ENCODE measurements around the gene SLC13A3. TPM values are rescaled to one million over a fixed set of nuclear protein-coding genes. Genes with fewer than 3 reads are reported as not detected.

SLC13A3 gene
- total and polyA plus RNA-seq, 2 donors (not counting 3 experiments of a cell fraction or from before 2014, with no cell fraction given), result 0.11 to 0.40 TPM

- H3K4me3 ChIP-seq (replicated peaks in 1 of 3; ENCODE audit: insufficient read depth in 1 of 3, low read depth in 1 of 3, low read length in 3 of 3), result no peak overlapping the region
- H3K27ac ChIP-seq (ENCODE audit: insufficient read depth, low read depth, low read length), result no peak overlapping the region
- DNase-seq (ENCODE audit: low read depth, low spot score) (peak; percentile 2), FAIRE-seq (no peak)
- no peaks in the 10 kb centered on the region for H3K9me3 ChIP-seq (replicated peaks; ENCODE audit: control insufficient read depth, insufficient read depth, low read length)
- H2AFZ ChIP-seq (ENCODE audit: low read depth, low read length), result no peak overlapping the region
- H3K36me3 ChIP-seq (ENCODE audit: control insufficient read depth in 2 of 2, extremely low read depth in 1 of 2, insufficient read depth in 2 of 2, low read length in 2 of 2), result no peaks in the 10 kb centered on the region
- no peak overlapping the region for H3K9ac ChIP-seq (replicated peaks; ENCODE audit: extremely low read depth, insufficient read depth, low read length)
- dilution Hi-C loops (cut with MboI; ENCODE audit: extremely low pct_ligation_motif_present, low sequenced_read_pairs) (no loop called here), intact Hi-C loops (cut with micrococcal nuclease) (no loop called here)
- H3K27me3 ChIP-seq (ENCODE audit: control insufficient read depth in 2 of 2, insufficient read depth in 2 of 2, low read length in 2 of 2), result no peaks in the 10 kb centered on the region
- H3K4me1 ChIP-seq (ENCODE audit: control insufficient read depth, extremely low read depth, insufficient read depth, low read length), result peaks cover 3% of the 10 kb centered on the region
- no peak overlapping the region for H3K4me2 ChIP-seq (ENCODE audit: insufficient read depth, low read length)
- TF ChIP-seq GATA2 (IDR thresholded peaks at IDR 0.05; ENCODE audit: insufficient read depth, insufficient read length, low read depth, low read length) (no peak), EZH2 (IDR thresholded peaks at IDR 0.05; ENCODE audit: borderline replicate concordance, low read depth, low read length, severe bottlenecking) (no peak), POLR2A (IDR thresholded peaks at IDR 0.05; ENCODE audit: low read depth, low read length) (no peak), POLR2AphosphoS5 (IDR thresholded peaks at IDR 0.05; ENCODE audit: insufficient read depth, low read depth, low read length) (no peak), MAX (IDR thresholded peaks at IDR 0.05; ENCODE audit: insufficient read depth, insufficient read length) (no peak), MYC (IDR thresholded peaks at IDR 0.05; ENCODE audit: low read depth, low read length) (no peak)
- no peaks in the 10 kb centered on the region for H3K79me2 ChIP-seq (ENCODE audit: control insufficient read depth, insufficient read depth, low read length)
- H3K9me1 ChIP-seq (replicated peaks; ENCODE audit: control insufficient read depth, extremely low read depth, insufficient read depth, low read length), result no peaks in the 10 kb centered on the region
- ChIA-PET POLR2A (no interaction called here), CTCF (interaction anchor here (1.2 to 3.0 kb wide), 4 partner anchors 9 to 14 kb away, joined by 4 to 13 read pairs (median 6); no protein-coding TSS in a partner anchor)
- BruUV-seq (replicated peaks), result no TSS peak
- H4K20me1 ChIP-seq (replicated peaks; ENCODE audit: control insufficient read depth, extremely low read depth, insufficient read depth, low read length), result no peaks in the 10 kb centered on the region
Measured at GRCh38 chr20:46572790-46573189, 78.5 kb downstream of the SLC13A3 start.

GRCh38 chr20:46572153-46572552, 79.1 kb downstream of the SLC13A3 start:
- Histone ChIP-seq H3K36me3 (ENCODE audit: control insufficient read depth in 2 of 2, extremely low read depth in 1 of 2, insufficient read depth in 2 of 2, low read length in 2 of 2) (no peaks in the 10 kb centered on the region), H3K9me3 (replicated peaks; ENCODE audit: control insufficient read depth, insufficient read depth, low read length) (no peaks in the 10 kb centered on the region), H3K4me2 (ENCODE audit: insufficient read depth, low read length) (no peak overlapping the region), H3K27me3 (ENCODE audit: control insufficient read depth in 2 of 2, insufficient read depth in 2 of 2, low read length in 2 of 2) (no peaks in the 10 kb centered on the region), H4K20me1 (replicated peaks; ENCODE audit: control insufficient read depth, extremely low read depth, insufficient read depth, low read length) (no peaks in the 10 kb centered on the region), H3K9ac (replicated peaks; ENCODE audit: extremely low read depth, insufficient read depth, low read length) (no peak overlapping the region), H3K4me3 (replicated peaks in 1 of 3; ENCODE audit: insufficient read depth in 1 of 3, low read depth in 1 of 3, low read length in 3 of 3) (no peak overlapping the region), H2AFZ (ENCODE audit: low read depth, low read length) (no peak overlapping the region), H3K9me1 (replicated peaks; ENCODE audit: control insufficient read depth, extremely low read depth, insufficient read depth, low read length) (no peaks in the 10 kb centered on the region), H3K4me1 (ENCODE audit: control insufficient read depth, extremely low read depth, insufficient read depth, low read length) (peaks cover 3% of the 10 kb centered on the region), H3K27ac (ENCODE audit: insufficient read depth, low read depth, low read length) (no peak overlapping the region), H3K79me2 (ENCODE audit: control insufficient read depth, insufficient read depth, low read length) (no peaks in the 10 kb centered on the region)
- DNase-seq (ENCODE audit: low read depth, low spot score) (peak; percentile 55), FAIRE-seq (no peak)
- BruUV-seq (replicated peaks), result no TSS peak
- TF ChIP-seq JUN (IDR thresholded peaks at IDR 0.05; ENCODE audit: borderline replicate concordance, insufficient read depth, insufficient read length, low read depth) (no peak), EZH2 (IDR thresholded peaks at IDR 0.05; ENCODE audit: borderline replicate concordance, low read depth, low read length, severe bottlenecking) (no peak), POLR2AphosphoS5 (IDR thresholded peaks at IDR 0.05; ENCODE audit: insufficient read depth, low read depth, low read length) (no peak), MAX (IDR thresholded peaks at IDR 0.05; ENCODE audit: insufficient read depth, insufficient read length) (no peak), CTCF (IDR thresholded peaks at IDR 0.05; ENCODE audit: extremely low read depth in 1 of 2, insufficient read depth in 1 of 2, low read depth in 1 of 2, low read length in 2 of 2) (no peak), FOS (IDR thresholded peaks at IDR 0.05; ENCODE audit: borderline replicate concordance, insufficient read depth, low read length) (no peak), MYC (IDR thresholded peaks at IDR 0.05; ENCODE audit: low read depth, low read length) (no peak)
- intact Hi-C loops (cut with micrococcal nuclease), result no loop called here
- ChIA-PET CTCF (interaction anchor here (1.2 to 3.0 kb wide), 4 partner anchors 9 to 28 kb away, joined by 4 to 13 read pairs (median 5); no protein-coding TSS in a partner anchor), POLR2A (no interaction called here)
- dilution Hi-C loops (cut with MboI; ENCODE audit: extremely low pct_ligation_motif_present, low sequenced_read_pairs), result no loop called here
